NCI-H748 (cell line): ENCODE results near the gene PERM1.
A peak's percentile ranks its signal among the peaks of the same experiment; 100 is the strongest.
"Not testable (repeated sequence)": the region's sequence is repeated elsewhere in the genome, so short reads cannot be mapped to it uniquely, and the experiment has no call there.

Source experiments
- DNase-seq: peaks from one replicate; lab custom pipeline; 2025; ENCODE audit not compliant: unreplicated experiment; lab: John Stamatoyannopoulos, UW

PERM1 gene

GRCh38 chr1:978835-979743 is 2.8 kb downstream of the PERM1 start:
- no peak for DNase-seq

DNA sequence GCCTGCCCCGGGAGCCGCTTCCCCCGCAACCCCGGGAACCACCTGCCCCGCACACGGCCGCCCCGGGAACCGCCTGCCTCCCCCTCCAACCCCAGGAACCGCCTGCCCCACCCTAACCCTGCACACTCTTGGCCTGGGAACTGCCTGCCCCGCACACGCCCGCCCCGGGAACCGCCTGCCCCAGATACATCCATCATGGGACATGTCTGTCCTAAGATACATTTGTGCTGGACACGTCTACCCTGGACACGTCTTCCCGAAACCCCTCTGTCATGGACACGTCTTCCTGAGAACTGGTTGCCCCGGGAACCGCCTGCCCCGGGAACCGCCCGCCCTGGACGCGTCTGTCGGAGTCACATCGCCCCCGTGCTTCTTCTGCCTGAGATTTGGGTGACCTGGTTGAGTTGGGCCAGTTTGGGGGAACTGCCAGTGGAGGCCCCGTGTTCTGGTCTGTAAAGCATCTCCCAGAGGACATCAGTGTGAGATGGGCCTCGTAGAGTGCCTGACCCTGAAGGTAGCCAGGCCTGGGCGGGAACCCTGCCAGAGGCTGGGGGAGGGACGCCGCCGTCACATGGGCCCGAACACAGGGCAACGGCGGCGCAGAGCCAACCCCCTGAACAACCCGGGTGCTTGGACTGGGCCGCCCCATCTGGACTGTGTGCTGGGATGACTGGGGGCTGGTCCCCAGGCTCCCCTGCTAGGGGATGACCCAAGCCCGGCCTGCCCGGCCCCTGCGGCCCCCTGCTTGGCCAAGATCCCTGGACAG is 3.6 kb downstream of the PERM1 start:
- peak; percentile 24 for DNase-seq

DNA sequence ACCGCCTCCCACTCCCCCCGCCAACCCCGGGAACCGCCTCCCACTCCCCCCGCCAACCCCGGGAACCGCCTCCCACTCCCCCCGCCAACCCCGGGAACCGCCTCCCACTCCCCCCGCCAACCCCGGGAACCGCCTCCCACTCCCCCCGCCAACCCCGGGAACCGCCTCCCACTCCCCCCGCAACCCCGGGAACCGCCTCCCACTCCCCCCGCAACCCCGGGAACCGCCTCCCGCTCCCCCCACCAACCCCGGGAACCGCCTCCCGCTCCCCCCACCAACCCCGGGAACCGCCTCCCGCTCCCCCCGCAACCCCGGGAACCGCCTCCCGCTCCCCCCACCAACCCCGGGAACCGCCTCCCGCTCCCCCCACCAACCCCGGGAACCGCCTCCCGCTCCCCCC is 5.1 kb downstream of the PERM1 start:
- DNase-seq, result not testable (repeated sequence)

DNA sequence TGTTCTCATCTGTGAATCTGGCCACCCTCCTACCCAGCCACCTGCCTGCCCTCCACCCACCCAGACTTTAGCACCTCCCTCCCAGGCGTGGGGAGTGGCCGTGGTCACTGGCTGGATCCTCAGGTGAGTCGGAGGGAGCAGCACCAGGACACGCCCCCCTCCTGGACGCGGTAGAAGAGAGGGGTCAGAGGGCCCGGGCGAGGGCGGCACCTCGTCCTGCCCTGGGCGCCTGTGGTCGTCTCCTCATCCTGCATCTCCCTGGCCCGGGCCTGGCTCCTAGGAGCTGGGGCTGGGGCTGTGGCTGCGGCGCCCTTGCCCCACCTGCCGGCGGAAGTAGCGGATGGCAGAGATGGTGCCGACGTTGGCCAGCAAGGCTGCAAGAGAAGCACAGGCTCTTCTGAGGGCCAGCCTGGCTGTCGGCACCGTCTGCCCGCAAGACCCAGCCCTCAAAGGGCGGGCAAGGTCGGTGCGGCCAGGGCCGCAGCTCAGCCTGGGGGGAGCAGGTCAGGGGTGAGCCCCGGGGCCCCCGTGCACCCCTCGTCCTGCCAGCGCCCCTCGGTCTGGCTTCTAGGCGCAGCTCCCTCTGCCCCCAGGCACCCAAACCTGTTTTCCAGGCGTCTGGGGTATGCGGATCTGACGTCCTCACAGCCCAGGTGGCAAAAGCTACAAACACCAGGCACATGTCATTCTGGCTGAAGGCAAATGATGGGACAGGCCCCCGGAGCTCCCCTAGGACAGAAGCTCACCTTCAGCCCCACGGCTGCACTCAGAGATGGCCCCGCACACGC is 5.8 kb downstream of the PERM1 start:
- DNase-seq, result peak; percentile 77

- no peak for DNase-seq
Measured at GRCh38 chr1:975365-975764, 6.5 kb downstream of the PERM1 start.

DNA sequence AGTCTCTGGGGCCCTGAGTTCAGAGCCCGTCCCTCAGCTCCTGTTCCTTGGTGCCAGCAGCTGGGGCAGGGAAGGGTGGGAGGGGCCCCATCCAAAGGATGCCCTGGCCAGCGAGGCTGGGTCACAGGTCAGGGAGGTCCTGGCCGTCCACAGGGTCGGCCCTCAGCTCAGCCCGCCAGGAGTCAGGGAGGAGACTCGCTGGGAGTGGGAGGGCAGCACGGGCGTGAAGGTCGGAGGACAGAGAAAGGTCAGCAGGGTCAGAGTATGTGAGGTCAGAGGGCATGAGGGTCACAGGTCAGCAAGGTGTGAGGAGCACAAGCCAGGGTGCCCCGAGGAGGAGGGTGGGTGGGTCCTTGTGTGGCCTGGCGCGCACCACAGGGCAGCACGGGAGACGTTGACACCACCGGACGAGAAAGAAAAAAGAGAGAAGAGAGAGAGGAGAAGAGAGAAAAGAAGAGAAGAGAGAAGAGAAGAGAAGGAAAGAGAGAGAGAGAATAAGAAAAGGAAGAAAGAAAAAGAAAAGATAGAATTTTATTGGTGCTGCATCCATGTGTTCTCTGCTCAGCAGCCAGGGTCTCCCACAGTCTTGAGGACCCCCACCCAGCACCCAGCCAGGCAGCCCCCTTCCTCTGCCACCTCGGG is 7.1 kb downstream of the PERM1 start:
- no peak for DNase-seq

- no peak for DNase-seq
Measured at GRCh38 chr1:974293-974640, 7.6 kb downstream of the PERM1 start.

DNA sequence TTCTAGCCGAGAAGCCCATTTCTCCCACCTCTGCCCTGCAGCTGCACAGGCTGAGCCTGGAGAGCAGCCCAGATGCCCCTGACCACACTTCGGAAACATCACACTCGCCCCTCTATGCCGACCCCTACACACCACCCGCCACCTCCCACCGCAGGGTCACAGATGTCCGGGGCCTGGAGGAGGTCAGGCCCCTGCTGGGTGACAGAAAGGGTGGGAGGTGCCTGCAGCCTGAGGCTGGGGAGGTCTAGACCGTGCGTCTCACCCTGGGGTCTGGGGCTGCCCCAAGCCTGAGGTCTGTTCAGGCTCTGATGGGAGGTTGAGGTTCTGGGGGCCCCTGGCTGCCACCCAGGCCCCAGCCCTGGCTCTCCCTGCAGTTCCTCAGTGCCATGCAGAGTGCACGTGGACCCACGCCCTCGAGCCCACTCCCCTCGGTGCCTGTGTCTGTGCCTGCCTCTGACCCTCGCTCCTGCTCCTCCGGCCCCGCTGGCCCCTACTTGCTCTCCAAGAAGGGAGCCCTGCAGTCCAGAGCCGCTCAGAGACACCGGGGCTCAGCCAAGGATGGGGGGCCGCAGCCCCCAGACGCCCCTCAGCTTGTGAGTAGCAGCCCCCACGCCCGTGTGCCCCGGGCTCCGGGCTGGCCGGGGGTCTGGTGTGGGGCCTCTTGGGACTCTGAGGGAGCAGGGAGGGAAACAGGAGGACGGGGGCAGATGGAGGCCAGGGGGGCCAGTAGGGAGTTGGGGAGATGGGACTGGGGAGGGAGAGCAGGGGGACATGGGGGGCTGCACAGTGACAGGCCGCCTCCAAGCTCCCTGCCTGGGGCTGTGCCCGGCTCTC is 8.2 kb downstream of the PERM1 start:
- DNase-seq, result no peak

- DNase-seq, result no peak
Measured at GRCh38 chr1:972726-973458, 9.0 kb downstream of the PERM1 start.

DNA sequence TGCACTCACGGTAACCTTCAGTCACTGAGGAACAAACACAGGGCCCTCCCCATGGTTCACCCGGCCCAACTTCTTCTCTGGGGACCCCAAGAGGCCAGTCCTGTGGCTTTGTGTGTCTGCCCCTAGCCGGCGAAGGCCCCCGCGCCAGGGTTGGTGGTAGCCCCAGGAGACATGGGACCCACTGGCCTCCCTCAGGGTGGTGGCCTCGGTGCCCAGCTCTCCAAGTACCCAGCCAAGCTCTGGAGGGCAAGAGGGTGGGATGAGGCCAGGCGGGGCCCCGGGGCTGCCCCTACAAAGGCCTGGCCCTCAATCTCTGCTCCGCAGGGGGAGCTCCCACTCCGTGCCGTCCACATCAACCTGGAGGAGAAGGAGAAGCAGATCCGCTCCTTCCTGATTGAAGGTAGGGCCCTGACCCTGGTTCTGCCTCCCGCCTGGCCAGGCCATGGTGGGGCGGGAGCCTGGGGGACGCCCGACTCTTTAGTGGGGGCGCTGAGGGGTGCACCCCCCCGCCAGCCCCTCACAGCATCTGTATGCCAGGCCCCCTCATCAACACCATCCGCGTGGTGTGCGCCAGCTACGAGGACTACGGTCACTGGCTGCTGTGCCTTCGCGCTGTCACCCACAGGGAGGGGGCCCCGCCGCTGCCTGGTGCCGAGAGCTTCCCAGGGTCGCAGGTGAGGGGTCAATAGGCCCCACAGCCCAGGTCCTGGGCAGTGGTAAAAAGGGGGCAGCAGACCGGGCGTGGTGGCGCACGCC is 10.0 kb downstream of the PERM1 start:
- DNase-seq, result no peak

GRCh38 chr1:970973-971730 is 10.7 kb downstream of the PERM1 start:
- no peak for DNase-seq

GRCh38 chr1:970242-970972 is 11.5 kb downstream of the PERM1 start:
- peak; percentile 28 for DNase-seq

DNA sequence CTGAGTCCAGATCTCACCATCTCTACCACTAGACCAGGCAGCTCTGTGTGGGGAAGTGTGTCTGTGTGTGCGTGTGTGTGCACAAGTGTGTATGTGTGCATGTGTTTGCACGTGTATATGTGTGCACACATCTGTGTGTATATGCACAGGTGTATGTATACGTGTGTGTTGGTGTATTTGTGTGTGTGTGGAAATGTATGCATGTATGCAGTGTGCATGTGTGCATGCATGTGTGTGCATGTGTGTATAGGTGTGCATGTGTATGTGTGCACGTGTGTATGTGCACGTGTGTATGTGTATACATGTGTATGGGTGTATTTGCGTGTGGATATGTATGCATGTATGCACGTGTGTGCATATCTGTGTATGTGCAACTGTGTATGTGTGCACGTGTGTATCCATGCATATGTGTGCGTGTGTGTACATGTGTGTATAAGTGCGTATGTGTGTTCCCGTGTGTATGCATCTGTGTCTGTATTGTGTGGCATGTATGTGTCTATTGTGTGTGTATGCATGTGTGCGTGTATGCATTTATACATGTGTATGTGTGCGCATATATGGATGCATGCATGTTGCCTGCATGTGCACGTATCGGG is 12.5 kb downstream of the PERM1 start:
- DNase-seq, result no peak

DNA sequence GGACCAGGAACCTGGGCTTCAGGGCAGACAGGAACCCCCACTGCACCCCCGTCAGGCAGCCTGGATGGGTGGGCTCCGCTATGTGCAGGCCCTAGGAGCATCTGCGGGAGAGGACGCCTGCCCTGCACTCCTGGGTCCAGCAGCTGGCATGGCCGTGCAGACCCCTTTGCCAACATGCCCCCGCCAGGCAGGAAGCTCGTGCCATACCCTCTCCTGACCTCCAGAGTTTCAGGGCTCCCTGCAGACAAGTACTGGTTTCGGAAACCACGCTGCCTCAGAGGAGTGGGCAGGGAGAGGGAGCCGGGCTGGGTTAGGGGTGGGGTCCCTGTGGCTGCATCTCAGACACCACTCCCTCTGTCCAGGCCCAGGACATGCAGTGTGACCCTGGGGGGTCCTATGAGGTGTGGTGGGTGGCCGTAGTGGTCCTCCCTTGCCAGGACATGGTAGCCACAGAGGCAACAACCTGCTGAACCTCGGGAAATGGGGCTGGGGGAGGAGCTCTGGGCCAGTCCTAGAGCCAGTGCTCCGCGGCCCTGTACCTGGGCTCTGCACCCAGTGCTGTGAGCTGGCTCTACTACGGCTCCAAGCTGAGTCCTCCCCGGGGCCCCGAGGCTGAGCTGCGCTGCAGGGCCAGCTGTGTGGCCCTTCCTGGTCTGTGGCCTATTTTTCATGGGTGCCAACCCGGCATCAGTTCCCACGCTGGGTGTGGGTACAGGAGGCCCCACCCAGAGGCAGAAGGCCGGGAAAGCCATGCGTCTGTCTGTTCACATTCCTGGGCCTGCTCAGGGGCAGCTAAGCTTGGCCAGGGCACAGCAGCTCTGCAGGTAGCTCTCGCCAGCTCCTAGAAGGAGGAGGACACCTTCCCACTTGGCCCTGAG is 14.2 kb downstream of the PERM1 start:
- no peak for DNase-seq

- DNase-seq, result peak; percentile 26
Measured at GRCh38 chr1:966704-967300, 15.1 kb downstream of the PERM1 start.
